Measurements from ENCODE around the gene DOCK8. TPM values are rescaled to one million over a fixed set of nuclear protein-coding genes. Genes with fewer than 3 reads are reported as not detected.

Gene DOCK8
- total RNA-seq, 2 experiments from 2014 or later = 59.0 to 145 TPM

DNA sequence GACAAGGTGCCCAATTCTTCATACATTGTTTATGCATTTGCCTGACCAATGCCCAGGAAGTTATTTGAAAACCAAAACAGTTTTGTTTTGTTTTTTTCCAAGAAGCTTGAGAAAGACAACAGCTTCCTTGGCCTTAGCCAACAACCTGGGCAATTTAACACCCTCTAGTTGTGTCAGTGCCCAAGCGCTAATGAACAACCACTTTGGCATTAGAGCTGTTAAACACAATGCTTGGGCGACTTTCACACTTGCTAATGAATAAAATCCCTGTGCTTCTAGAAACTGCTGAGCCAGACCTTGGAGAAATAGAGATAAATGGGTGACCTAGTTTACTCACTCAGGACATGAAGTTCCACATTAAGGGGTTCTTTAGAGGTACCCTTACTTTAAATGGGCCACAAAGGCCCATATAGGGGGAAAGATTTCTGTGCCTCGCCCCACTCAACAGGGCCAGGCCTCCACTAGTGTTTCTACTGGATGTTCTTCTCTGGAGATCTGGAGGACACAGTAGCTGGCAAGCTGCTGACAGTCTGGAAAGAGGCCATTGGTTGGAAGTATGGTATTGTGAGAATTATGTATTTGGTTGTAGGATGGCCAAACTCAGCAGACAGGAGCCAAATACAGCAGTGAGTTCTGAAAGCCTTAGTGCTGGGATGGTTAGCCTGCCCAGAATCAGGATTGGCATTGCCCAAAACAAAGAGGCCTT lies 179.8 kb downstream of the DOCK8 start:
- TF ChIP-seq, protein P1, sequence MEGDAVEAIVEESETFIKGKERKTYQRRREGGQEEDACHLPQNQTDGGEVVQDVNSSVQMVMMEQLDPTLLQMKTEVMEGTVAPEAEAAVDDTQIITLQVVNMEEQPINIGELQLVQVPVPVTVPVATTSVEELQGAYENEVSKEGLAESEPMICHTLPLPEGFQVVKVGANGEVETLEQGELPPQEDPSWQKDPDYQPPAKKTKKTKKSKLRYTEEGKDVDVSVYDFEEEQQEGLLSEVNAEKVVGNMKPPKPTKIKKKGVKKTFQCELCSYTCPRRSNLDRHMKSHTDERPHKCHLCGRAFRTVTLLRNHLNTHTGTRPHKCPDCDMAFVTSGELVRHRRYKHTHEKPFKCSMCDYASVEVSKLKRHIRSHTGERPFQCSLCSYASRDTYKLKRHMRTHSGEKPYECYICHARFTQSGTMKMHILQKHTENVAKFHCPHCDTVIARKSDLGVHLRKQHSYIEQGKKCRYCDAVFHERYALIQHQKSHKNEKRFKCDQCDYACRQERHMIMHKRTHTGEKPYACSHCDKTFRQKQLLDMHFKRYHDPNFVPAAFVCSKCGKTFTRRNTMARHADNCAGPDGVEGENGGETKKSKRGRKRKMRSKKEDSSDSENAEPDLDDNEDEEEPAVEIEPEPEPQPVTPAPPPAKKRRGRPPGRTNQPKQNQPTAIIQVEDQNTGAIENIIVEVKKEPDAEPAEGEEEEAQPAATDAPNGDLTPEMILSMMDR (conservative IDR thresholded peaks at IDR 0.05; ENCODE audit: low read length) = no peak
- TF ChIP-seq EZH2phosphoT487 (IDR thresholded peaks at IDR 0.05; ENCODE audit: borderline replicate concordance, low read depth, low read length) = no peak
- intact Hi-C loops (cut with micrococcal nuclease; ENCODE audit: unreplicated experiment) = no loop called here
- ChIA-PET POLR2A (no interaction called here), CTCF (ENCODE audit: unreplicated experiment) (no interaction called here)
- Histone ChIP-seq H3K4me1 (ENCODE audit: insufficient read depth, low read length, poor library complexity, severe bottlenecking) (no peaks in the 10 kb centered on the region), H3K9me3 (ENCODE audit: low read length) (no peaks in the 10 kb centered on the region), H3K36me3 (ENCODE audit: insufficient read depth, low read length) (peaks cover 89% of the 10 kb centered on the region), H2AFZ (ENCODE audit: low read length) (no peak overlapping the region), H3K27ac (ENCODE audit: low read depth, low read length, poor library complexity, severe bottlenecking) (no peak overlapping the region), H3K4me2 (ENCODE audit: low read length) (no peak overlapping the region), H3K79me2 (ENCODE audit: insufficient read depth, low read depth, low read length) (no peaks in the 10 kb centered on the region), H4K20me1 (ENCODE audit: insufficient read depth, low read length) (no peaks in the 10 kb centered on the region), H3K4me3 (ENCODE audit: low read depth, low read length, poor library complexity, severe bottlenecking) (no peak overlapping the region), H3K9me2 (ENCODE audit: insufficient read depth, low read length) (no peaks in the 10 kb centered on the region)
- DNase-seq (ENCODE audit: low spot score) = no peak
- BruUV-seq (replicated peaks) = no TSS peak

DNA sequence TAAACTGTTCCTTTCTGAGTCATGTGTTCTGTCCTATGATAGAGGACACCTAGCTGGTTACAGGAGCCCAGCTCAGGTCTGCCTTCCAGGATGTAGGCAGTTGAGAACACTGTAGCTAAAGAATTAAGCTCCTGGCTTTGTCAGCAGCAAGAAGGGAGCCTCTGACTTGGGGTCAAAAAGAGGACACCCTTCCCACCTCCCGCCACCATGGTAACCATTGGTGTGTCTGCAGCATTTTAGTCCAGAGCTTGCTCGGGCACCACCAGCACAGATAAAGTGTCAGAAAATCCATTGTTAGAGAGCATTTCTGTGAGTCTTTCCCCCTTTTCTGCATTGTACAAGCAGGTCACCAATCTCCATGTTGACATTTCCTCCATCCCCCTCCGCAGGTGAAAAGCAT lies 181.7 kb downstream of the DOCK8 start:
- H2AFZ ChIP-seq (ENCODE audit: low read length) = no peak overlapping the region
- ChIA-PET POLR2A (interaction anchor here (0.6 kb wide), 1 partner anchor 45 kb away, joined by 3 read pairs; no protein-coding TSS in a partner anchor), CTCF (ENCODE audit: unreplicated experiment) (no interaction called here)
- intact Hi-C loops (cut with micrococcal nuclease; ENCODE audit: unreplicated experiment) = no loop called here
- BruUV-seq (replicated peaks) = no TSS peak
- H3K9me3 ChIP-seq (ENCODE audit: low read length) = no peaks in the 10 kb centered on the region
- DNase-seq (ENCODE audit: low spot score) = no peak
- H3K4me1 ChIP-seq (ENCODE audit: insufficient read depth, low read length, poor library complexity, severe bottlenecking) = no peaks in the 10 kb centered on the region
- H3K9me2 ChIP-seq (ENCODE audit: insufficient read depth, low read length) = no peaks in the 10 kb centered on the region
- TF ChIP-seq, protein P1 (conservative IDR thresholded peaks at IDR 0.05; ENCODE audit: low read length) = no peak
- TF ChIP-seq EZH2phosphoT487 (IDR thresholded peaks at IDR 0.05; ENCODE audit: borderline replicate concordance, low read depth, low read length) = no peak
- H3K4me3 ChIP-seq (ENCODE audit: low read depth, low read length, poor library complexity, severe bottlenecking) = no peak overlapping the region
- no peak overlapping the region for H3K27ac ChIP-seq (ENCODE audit: low read depth, low read length, poor library complexity, severe bottlenecking)
- H3K79me2 ChIP-seq (ENCODE audit: insufficient read depth, low read depth, low read length) = no peaks in the 10 kb centered on the region
- H3K36me3 ChIP-seq (ENCODE audit: insufficient read depth, low read length) = peaks cover 89% of the 10 kb centered on the region
- no peak overlapping the region for H3K4me2 ChIP-seq (ENCODE audit: low read length)
- H4K20me1 ChIP-seq (ENCODE audit: insufficient read depth, low read length) = no peaks in the 10 kb centered on the region

DNA sequence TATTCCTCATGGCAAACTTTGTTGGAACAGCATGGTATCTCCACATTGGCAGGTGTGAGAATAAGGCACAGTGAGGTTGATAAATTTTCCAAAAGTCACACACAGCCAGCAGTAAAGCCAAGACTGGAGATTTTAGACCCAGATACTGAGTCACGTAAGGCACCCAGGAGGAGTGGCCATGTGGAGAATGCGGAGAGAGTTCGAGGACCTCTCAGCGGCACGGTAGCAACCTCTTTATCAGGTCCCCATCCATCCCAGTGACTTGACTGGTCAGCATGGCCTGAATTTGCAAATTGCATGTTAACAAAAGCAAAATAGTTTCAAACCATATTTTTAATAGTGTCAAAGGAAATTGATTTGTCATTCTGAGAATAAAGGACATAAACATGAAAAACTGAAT lies 183.4 kb downstream of the DOCK8 start:
- ChIA-PET POLR2A (no interaction called here), CTCF (ENCODE audit: unreplicated experiment) (no interaction called here)
- no peak overlapping the region for H3K27ac ChIP-seq (ENCODE audit: low read depth, low read length, poor library complexity, severe bottlenecking)
- H4K20me1 ChIP-seq (ENCODE audit: insufficient read depth, low read length) = no peaks in the 10 kb centered on the region
- peaks cover 90% of the 10 kb centered on the region for H3K36me3 ChIP-seq (ENCODE audit: insufficient read depth, low read length)
- no peak overlapping the region for H2AFZ ChIP-seq (ENCODE audit: low read length)
- H3K79me2 ChIP-seq (ENCODE audit: insufficient read depth, low read depth, low read length) = no peaks in the 10 kb centered on the region
- H3K4me2 ChIP-seq (ENCODE audit: low read length) = no peak overlapping the region
- TF ChIP-seq, protein P1 (conservative IDR thresholded peaks at IDR 0.05; ENCODE audit: low read length) = no peak
- TF ChIP-seq EZH2phosphoT487 (IDR thresholded peaks at IDR 0.05; ENCODE audit: borderline replicate concordance, low read depth, low read length) = no peak
- no peak overlapping the region for H3K4me3 ChIP-seq (ENCODE audit: low read depth, low read length, poor library complexity, severe bottlenecking)
- no peaks in the 10 kb centered on the region for H3K9me2 ChIP-seq (ENCODE audit: insufficient read depth, low read length)
- no peaks in the 10 kb centered on the region for H3K9me3 ChIP-seq (ENCODE audit: low read length)
- BruUV-seq (replicated peaks) = no TSS peak
- intact Hi-C loops (cut with micrococcal nuclease; ENCODE audit: unreplicated experiment) = no loop called here
- H3K4me1 ChIP-seq (ENCODE audit: insufficient read depth, low read length, poor library complexity, severe bottlenecking) = no peaks in the 10 kb centered on the region
- DNase-seq (ENCODE audit: low spot score) = no peak
